ENCODE data around the gene TSPOAP1.

Gene TSPOAP1

GRCh38 chr17:58329035-58329809 is 627 bp upstream of the TSPOAP1 start:
- peak; percentile 91 to 94 for DNase-seq

GRCh38 chr17:58327363-58328194 is 1.0 kb downstream of the TSPOAP1 start:
- peak; percentile 30 to 41 for DNase-seq

- DNase-seq, result no peak
Observed at GRCh38 chr17:58326609-58327362, 1.8 kb downstream of the TSPOAP1 start.

DNA sequence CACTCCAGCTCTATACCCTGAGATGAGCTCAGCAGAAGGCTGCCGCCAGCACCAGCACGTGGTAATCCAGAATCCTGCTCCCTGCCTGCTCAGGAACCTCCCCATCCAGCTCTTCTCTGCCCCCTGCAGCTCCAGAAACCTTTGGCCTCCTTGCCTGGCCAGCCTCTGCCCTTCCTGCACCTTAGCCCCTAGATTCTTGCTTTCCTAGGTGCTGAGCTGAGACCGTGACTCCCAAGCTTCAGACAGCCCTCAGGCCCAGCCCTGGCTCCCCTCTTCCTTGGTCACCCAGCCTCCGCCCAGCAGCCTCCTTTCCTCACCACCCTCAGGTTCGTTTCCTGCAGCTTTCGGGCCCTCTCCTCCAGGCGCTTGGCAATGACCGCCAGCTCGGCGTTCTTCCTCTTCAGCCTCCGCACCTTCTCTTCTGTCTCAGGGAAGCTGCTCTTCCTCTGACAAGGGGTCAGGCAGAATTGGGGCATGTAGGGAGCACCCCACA is 2.6 kb downstream of the TSPOAP1 start:
- DNase-seq, result peak in 1 of 2 donors; percentile 58

GRCh38 chr17:58325289-58325726 is 3.3 kb downstream of the TSPOAP1 start:
- DNase-seq, result no peak

GRCh38 chr17:58324409-58325288 is 3.9 kb downstream of the TSPOAP1 start:
- DNase-seq, result no peak

DNA sequence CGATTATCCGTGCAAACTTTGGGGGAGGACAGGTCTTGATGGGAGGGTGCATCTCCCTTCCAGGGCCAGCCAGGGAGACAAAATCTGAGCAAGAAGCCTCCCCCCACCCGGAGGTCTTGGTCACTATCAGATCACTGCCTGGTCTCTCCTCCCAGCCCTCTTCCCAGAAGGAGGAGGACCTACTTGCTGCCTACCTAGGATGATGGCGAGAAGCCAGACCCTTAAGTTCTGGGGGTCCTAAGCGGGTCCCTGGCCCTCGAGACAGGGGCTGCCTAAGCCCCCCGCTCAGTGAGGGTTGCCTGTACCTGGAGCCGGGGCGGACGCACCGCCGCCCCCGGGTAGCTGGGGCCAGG is 4.6 kb downstream of the TSPOAP1 start:
- no peak for DNase-seq

- DNase-seq, result no peak
Observed at GRCh38 chr17:58323366-58324055, 5.1 kb downstream of the TSPOAP1 start.

GRCh38 chr17:58322581-58323185 is 5.9 kb downstream of the TSPOAP1 start:
- DNase-seq, result no peak

GRCh38 chr17:58321571-58322525 is 6.7 kb downstream of the TSPOAP1 start:
- no peak for DNase-seq

DNA sequence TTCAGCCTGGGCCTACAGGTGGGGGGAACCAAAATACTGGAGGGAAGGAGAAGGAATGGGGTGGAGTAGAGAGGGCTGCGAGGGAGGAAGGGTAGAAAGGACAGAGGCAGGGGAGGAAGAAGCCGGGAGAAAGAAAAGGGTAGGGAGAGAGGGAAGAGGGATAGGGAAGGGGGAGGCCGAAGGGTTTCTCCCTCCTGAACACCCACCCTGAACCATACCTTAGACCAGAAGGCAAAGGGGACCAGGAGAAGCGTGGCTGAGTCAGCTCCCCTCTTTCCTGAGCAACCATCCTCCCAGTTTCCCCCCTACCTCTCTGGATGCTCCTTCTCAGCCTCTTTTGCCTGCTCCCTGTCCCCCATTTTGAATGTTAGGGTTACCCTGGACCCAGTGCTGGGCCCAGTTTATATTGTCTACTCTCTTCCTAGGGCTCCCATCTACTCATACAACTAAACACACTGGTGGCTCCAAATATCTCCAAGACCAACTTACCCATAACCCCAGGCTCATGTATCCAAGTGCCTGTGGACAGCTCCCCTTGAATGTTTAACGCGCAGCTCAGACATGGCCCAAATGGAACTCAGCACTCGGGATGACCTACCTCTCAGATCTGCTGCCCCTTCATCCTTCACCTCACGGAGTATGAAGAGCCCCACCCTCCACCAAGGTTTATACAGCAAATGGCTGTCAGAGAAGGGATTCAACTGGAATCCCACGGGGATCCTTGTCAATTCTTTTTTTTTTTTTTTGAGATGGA is 7.8 kb downstream of the TSPOAP1 start:
- no peak for DNase-seq

DNA sequence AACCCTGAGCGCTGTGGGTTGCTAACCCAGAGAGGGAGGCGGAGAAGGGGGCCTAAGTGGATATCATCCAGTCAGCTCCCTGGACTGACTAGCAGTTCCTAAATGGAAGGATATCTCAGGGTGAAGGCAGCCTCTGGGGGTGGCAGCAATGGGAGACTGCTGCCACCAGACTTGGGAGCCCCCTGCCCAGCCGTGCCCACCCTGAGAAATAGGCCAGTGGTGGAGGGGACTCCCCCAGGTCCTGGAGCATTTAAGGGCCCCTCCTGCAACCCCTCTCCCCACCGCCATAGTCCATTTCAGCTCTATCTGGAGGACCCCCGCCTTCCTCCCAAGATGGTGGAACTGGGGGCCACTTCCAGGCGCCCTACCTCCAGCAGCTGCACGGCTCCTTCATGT is 8.4 kb downstream of the TSPOAP1 start:
- no peak for DNase-seq

- DNase-seq, result no peak
Observed at GRCh38 chr17:58319173-58320162, 9.1 kb downstream of the TSPOAP1 start.

DNA sequence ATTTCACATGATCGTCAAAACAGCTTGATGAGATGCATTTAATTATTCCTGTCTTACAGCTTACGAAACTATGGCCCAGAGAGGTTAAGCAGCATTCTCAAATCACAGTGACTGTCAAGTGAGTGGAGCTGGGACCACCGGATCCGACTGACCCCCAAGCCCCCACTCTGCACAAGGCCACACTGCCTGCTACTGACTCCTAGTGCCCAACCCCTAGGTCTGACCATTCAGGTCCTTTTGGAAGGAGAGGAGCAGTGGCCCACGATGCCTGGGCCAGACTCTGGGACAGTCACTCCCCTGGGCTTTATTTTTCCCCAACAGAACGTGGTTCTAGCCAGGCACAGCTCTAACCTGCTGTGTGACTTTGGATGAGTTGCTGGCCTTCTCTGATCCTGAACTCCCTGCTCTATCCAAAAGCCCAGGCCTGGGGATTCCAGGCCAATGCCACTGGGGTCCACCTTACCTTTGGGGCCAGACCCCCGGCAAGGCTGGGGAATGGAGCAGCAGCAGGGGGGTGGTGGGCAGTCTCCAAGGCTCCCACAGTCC is 9.9 kb downstream of the TSPOAP1 start:
- no peak for DNase-seq

GRCh38 chr17:58318065-58318481 is 10.5 kb downstream of the TSPOAP1 start:
- no peak for DNase-seq

DNA sequence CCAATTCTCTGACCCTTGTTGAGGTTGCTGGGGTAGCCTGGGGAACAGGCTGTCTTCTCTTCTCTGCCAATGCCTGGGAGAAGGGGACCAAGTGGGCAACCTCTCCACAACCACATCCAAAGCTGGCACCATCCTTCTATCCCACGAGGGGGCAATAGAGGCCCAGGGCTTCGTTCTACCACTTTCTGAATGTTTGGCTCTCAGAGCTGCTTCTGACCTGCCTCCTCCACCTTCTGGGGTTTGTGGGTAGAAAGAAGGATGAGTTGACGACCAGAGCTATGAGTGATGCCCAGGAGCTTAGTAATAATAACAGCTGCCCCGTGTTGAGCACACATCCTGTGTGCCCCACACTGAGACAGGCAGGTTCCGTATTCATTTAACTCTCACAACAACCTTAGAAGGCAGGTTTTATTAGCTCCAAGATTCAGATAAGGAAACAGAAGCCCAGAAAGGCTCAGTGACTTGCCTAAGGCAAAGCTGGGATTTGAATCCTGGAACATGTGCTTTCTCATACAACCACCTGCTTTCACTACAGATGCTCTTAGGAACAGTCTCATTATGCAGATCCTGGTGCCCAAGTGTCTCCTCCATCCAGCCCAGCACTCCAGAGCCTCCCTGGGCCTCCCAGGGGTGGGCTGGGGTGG is 11.1 kb downstream of the TSPOAP1 start:
- DNase-seq, result peak; percentile 44 to 52

Data from inflammatory macrophage (primary cell).